Medulla oblongata (tissue), 1 donor: ENCODE results near the gene GINS3.

Experiments used
- DNase-seq: peaks from one replicate; pipeline ENCODE4 v3.0.0-alpha.2; 2015; ENCODE audit errors: extremely low spot score

Gene GINS3

GRCh38 chr16:58425245-58425644, 33.0 kb downstream of the GINS3 start:
- DNase-seq = no peak

- peak; percentile 86 for DNase-seq
These were observed 33.7 kb downstream of the GINS3 start for GRCh38 chr16:58425756-58426494.

- DNase-seq = peak; percentile 74
These were observed 34.7 kb downstream of the GINS3 start for GRCh38 chr16:58426966-58427365.

GRCh38 chr16:58428621-58429542, 36.6 kb downstream of the GINS3 start:
- no peak for DNase-seq

GRCh38 chr16:58430718-58431117, 38.4 kb downstream of the GINS3 start:
- DNase-seq = no peak

GRCh38 chr16:58433569-58433951, 41.3 kb downstream of the GINS3 start:
- DNase-seq = no peak

- no peak for DNase-seq
These were observed 43.5 kb downstream of the GINS3 start for GRCh38 chr16:58435779-58436178.

- DNase-seq = no peak
These were observed 47.9 kb downstream of the GINS3 start for GRCh38 chr16:58440131-58440530.

- DNase-seq = no peak
These were observed 50.3 kb downstream of the GINS3 start for GRCh38 chr16:58442547-58442946.

GRCh38 chr16:58443783-58444182, 51.5 kb downstream of the GINS3 start:
- DNase-seq = no peak

GRCh38 chr16:58444265-58444664, 52.0 kb downstream of the GINS3 start:
- DNase-seq = no peak

GRCh38 chr16:58448890-58449289, 56.6 kb downstream of the GINS3 start:
- no peak for DNase-seq

- no peak for DNase-seq
These were observed 57.0 kb downstream of the GINS3 start for GRCh38 chr16:58449306-58449705.

- DNase-seq = no peak
These were observed 57.5 kb downstream of the GINS3 start for GRCh38 chr16:58449768-58450167.

GRCh38 chr16:58450590-58450989, 58.3 kb downstream of the GINS3 start:
- DNase-seq = no peak

- no peak for DNase-seq
These were observed 59.0 kb downstream of the GINS3 start for GRCh38 chr16:58451265-58451689.

GRCh38 chr16:58451945-58452401, 59.7 kb downstream of the GINS3 start:
- DNase-seq = no peak

- DNase-seq = no peak
These were observed 60.4 kb downstream of the GINS3 start for GRCh38 chr16:58452640-58453039.

- DNase-seq = no peak
These were observed 61.9 kb downstream of the GINS3 start for GRCh38 chr16:58454178-58454577.

GRCh38 chr16:58454856-58455255, 62.6 kb downstream of the GINS3 start:
- no peak for DNase-seq
